ENCODE data around the gene MICA.

MICA gene

GRCh38 chr6:31414771-31415265 is 11.4 kb downstream of the MICA start:
- TF ChIP-seq EZH2phosphoT487 (IDR thresholded peaks at IDR 0.05; ENCODE audit: low read length) (no peak), CTCF (IDR thresholded peaks at IDR 0.05; ENCODE audit: low read length) (no peak), EZH2 (optimal IDR thresholded peaks at IDR 0.05; ENCODE audit: low read depth, low read length) (no peak)
- no peaks in the 10 kb centered on the region for H3K9me2 ChIP-seq (replicated peaks; ENCODE audit: insufficient read depth, low read length)
- no peak for DNase-seq
- H3K27ac ChIP-seq (ENCODE audit: low read length) = no peak overlapping the region
- H3K9ac ChIP-seq (ENCODE audit: low read length) = no peak overlapping the region
- no peaks in the 10 kb centered on the region for H3K36me3 ChIP-seq (replicated peaks; ENCODE audit: insufficient read depth, low read length)
- no peak overlapping the region for H3K4me3 ChIP-seq (ENCODE audit: low read length)
- H3K27me3 ChIP-seq (replicated peaks; ENCODE audit: insufficient read depth, low read length) = no peaks in the 10 kb centered on the region
- H3F3A ChIP-seq (ENCODE audit: insufficient read depth, low read length) = no peaks in the 10 kb centered on the region
- no peak overlapping the region for H3K4me2 ChIP-seq (ENCODE audit: low read depth, low read length)
- peaks cover 3% of the 10 kb centered on the region for H3K79me2 ChIP-seq (ENCODE audit: low read length)
- no peaks in the 10 kb centered on the region for H3K4me1 ChIP-seq (ENCODE audit: low read length)
- no peak overlapping the region for H2AFZ ChIP-seq (ENCODE audit: low read length)
- no peaks in the 10 kb centered on the region for H4K20me1 ChIP-seq (ENCODE audit: insufficient read depth, low read length)
- no peaks in the 10 kb centered on the region for H3K9me3 ChIP-seq (replicated peaks; ENCODE audit: insufficient read depth, low read length)

GRCh38 chr6:31416394-31417014 is 13.1 kb downstream of the MICA start:
- H3K36me3 ChIP-seq (replicated peaks; ENCODE audit: insufficient read depth, low read length) = no peaks in the 10 kb centered on the region
- no peaks in the 10 kb centered on the region for H3K27me3 ChIP-seq (replicated peaks; ENCODE audit: insufficient read depth, low read length)
- H3K79me2 ChIP-seq (ENCODE audit: low read length) = no peaks in the 10 kb centered on the region
- H3K4me3 ChIP-seq (ENCODE audit: low read length) = no peak overlapping the region
- no peak for DNase-seq
- no peak overlapping the region for H2AFZ ChIP-seq (ENCODE audit: low read length)
- TF ChIP-seq CTCF (IDR thresholded peaks at IDR 0.05; ENCODE audit: low read length) (no peak), EZH2phosphoT487 (IDR thresholded peaks at IDR 0.05; ENCODE audit: low read length) (no peak), EZH2 (optimal IDR thresholded peaks at IDR 0.05; ENCODE audit: low read depth, low read length) (no peak)
- no peaks in the 10 kb centered on the region for H3K9me3 ChIP-seq (replicated peaks; ENCODE audit: insufficient read depth, low read length)
- no peak overlapping the region for H3K9ac ChIP-seq (ENCODE audit: low read length)
- no peaks in the 10 kb centered on the region for H4K20me1 ChIP-seq (ENCODE audit: insufficient read depth, low read length)
- no peaks in the 10 kb centered on the region for H3K9me2 ChIP-seq (replicated peaks; ENCODE audit: insufficient read depth, low read length)
- no peaks in the 10 kb centered on the region for H3F3A ChIP-seq (ENCODE audit: insufficient read depth, low read length)
- no peak overlapping the region for H3K4me2 ChIP-seq (ENCODE audit: low read depth, low read length)
- H3K27ac ChIP-seq (ENCODE audit: low read length) = no peak overlapping the region
- H3K4me1 ChIP-seq (ENCODE audit: low read length) = no peaks in the 10 kb centered on the region

GRCh38 chr6:31418251-31418650 is 14.9 kb downstream of the MICA start:
- Histone ChIP-seq H3K4me2 (ENCODE audit: low read depth, low read length) (no peak overlapping the region), H3K9me3 (replicated peaks; ENCODE audit: insufficient read depth, low read length) (no peaks in the 10 kb centered on the region), H2AFZ (ENCODE audit: low read length) (no peak overlapping the region), H3K27ac (ENCODE audit: low read length) (no peak overlapping the region), H3K36me3 (replicated peaks; ENCODE audit: insufficient read depth, low read length) (no peaks in the 10 kb centered on the region), H3K9me2 (replicated peaks; ENCODE audit: insufficient read depth, low read length) (no peaks in the 10 kb centered on the region), H3F3A (ENCODE audit: insufficient read depth, low read length) (no peaks in the 10 kb centered on the region), H3K27me3 (replicated peaks; ENCODE audit: insufficient read depth, low read length) (no peaks in the 10 kb centered on the region), H3K4me3 (ENCODE audit: low read length) (no peak overlapping the region), H3K79me2 (ENCODE audit: low read length) (no peaks in the 10 kb centered on the region), H3K9ac (ENCODE audit: low read length) (no peak overlapping the region), H3K4me1 (ENCODE audit: low read length) (no peaks in the 10 kb centered on the region), H4K20me1 (ENCODE audit: insufficient read depth, low read length) (no peaks in the 10 kb centered on the region)
- TF ChIP-seq CTCF (IDR thresholded peaks at IDR 0.05; ENCODE audit: low read length) (no peak), EZH2 (optimal IDR thresholded peaks at IDR 0.05; ENCODE audit: low read depth, low read length) (no peak), EZH2phosphoT487 (IDR thresholded peaks at IDR 0.05; ENCODE audit: low read length) (no peak)
- no peak for DNase-seq
